GM18909 (cell line): Measurements from ENCODE around the gene CCNE1.

ENCODE experiments used
- ATAC-seq: cut with Tn5 transposase; IDR thresholded peaks from one replicate; pipeline ENCODE4 v1.9.1; 2021; ENCODE audit warnings: mild to moderate bottlenecking; ENCODE audit not compliant: unreplicated experiment, poor library complexity

CCNE1 gene

GRCh38 chr19:29872224-29872731 lies 60.5 kb downstream of the CCNE1 start:
- ATAC-seq, result no peak

GRCh38 chr19:29873024-29873800 lies 61.4 kb downstream of the CCNE1 start:
- peak; percentile 70 for ATAC-seq
